Occipital lobe (tissue), 2 donors: ENCODE data around the gene INSYN1. TPM values are rescaled to one million over a fixed set of nuclear protein-coding genes. Genes with fewer than 3 reads are reported as not detected.

Experiments used
- DNase-seq: peaks from one replicate; lab custom pipeline; 2025; lab: John Stamatoyannopoulos, UW
- total RNA-seq: library from RNA; depleted of rRNA; stranded (reverse); fragments of >200 nt; gene quantifications from one replicate; pipeline ENCODE4 v1.2.3, GENCODE V29; 2014

Gene INSYN1
- total RNA-seq, 1 donor from 2014 or later = 30.1 TPM

- DNase-seq = no peak
Measured at GRCh38 chr15:73687351-73687750, 65.8 kb downstream of the INSYN1 start.

GRCh38 chr15:73686781-73687256 is 66.3 kb downstream of the INSYN1 start:
- no peak for DNase-seq

GRCh38 chr15:73685981-73686380 is 67.2 kb downstream of the INSYN1 start:
- no peak for DNase-seq

Other genes starting within 250 kb of the INSYN1 start
- gene NPTN, start 120.0 kb downstream of the INSYN1 start, total RNA-seq = 86.1 TPM
- gene CD276, start 69.0 kb downstream of the INSYN1 start, total RNA-seq = 24.5 TPM
- gene TBC1D21, start 120.2 kb upstream of the INSYN1 start, total RNA-seq = not detected
- gene LOXL1, start 173.1 kb upstream of the INSYN1 start, total RNA-seq = 3.4 TPM
- 23.4 TPM for gene STOML1, start 238.9 kb upstream of the INSYN1 start, total RNA-seq
- gene PML, start 241.4 kb upstream of the INSYN1 start, total RNA-seq = 6.4 TPM